Calu3 (cell line): ENCODE data around the gene PROCR. TPM values are rescaled to one million over a fixed set of nuclear protein-coding genes. Genes with fewer than 3 reads are reported as not detected.
"Not testable (repeated sequence)": the region's sequence is repeated elsewhere in the genome, so short reads cannot be mapped to it uniquely, and the experiment has no call there.

Experiments used
- BruUV-seq: library from RNA; stranded (reverse); fragments of 400-500 nt; replicated peaks from 2 replicates; lab custom pipeline; 2021; lab: Mats Ljungman, UMichigan
- CTCF ChIA-PET: fragments of 300-600 bp; sonication (Branson Sonifier 250); formaldehyde crosslinking; loops from one replicate; lab custom pipeline; 2022; ENCODE audit warnings: antibody characterized with exemption; lab: Charles Lee
- DNase-seq: peaks from one replicate; pipeline ENCODE4 v3.0.0; 2022
- H3K27ac Mint-ChIP-seq: one replicate; pipeline ENCODE4 v1.8.0; 2022; ENCODE audit warnings: mixed read lengths; ENCODE audit not compliant: unreplicated experiment
- H3K27me3 Mint-ChIP-seq: one replicate; pipeline ENCODE4 v1.8.0; 2022; ENCODE audit warnings: mixed read lengths; ENCODE audit not compliant: unreplicated experiment
- H3K36me3 Mint-ChIP-seq: one replicate; pipeline ENCODE4 v1.8.0; 2022; ENCODE audit warnings: mild to moderate bottlenecking, moderate library complexity, mixed read lengths; ENCODE audit not compliant: insufficient read depth, unreplicated experiment
- H3K4me1 Mint-ChIP-seq: one replicate; pipeline ENCODE4 v1.8.0; 2022; ENCODE audit warnings: mild to moderate bottlenecking, low read depth, mixed read lengths; ENCODE audit not compliant: unreplicated experiment
- H3K4me3 Mint-ChIP-seq: one replicate; pipeline ENCODE4 v1.8.0; 2022; ENCODE audit warnings: mild to moderate bottlenecking, low read depth, moderate library complexity, mixed read lengths; ENCODE audit not compliant: unreplicated experiment
- H3K9me3 Mint-ChIP-seq: one replicate; pipeline ENCODE4 v1.8.0; 2022; ENCODE audit warnings: low read depth, mixed read lengths; ENCODE audit not compliant: unreplicated experiment
- intact Hi-C: fragments of 100-400 bp; cut with micrococcal nuclease; formaldehyde crosslinking; loops from one replicate; pipeline ENCODE4 v1.10.0; 2022; ENCODE audit not compliant: unreplicated experiment
- total RNA-seq: library from RNA; stranded (reverse); gene quantifications from 2 replicates; pipeline ENCODE4 v1.2.3, GENCODE V29; 2022
- TF ChIP-seq, protein P1 (sequence below): fragments of 200-600 bp; IDR thresholded peaks from one replicate; pipeline ENCODE4 v1.8.0; 2022; ENCODE audit warnings: antibody characterized with exemption; ENCODE audit not compliant: unreplicated experiment

The PROCR gene
- total RNA-seq, 1 experiment from 2014 or later, result 9.7 TPM

DNA sequence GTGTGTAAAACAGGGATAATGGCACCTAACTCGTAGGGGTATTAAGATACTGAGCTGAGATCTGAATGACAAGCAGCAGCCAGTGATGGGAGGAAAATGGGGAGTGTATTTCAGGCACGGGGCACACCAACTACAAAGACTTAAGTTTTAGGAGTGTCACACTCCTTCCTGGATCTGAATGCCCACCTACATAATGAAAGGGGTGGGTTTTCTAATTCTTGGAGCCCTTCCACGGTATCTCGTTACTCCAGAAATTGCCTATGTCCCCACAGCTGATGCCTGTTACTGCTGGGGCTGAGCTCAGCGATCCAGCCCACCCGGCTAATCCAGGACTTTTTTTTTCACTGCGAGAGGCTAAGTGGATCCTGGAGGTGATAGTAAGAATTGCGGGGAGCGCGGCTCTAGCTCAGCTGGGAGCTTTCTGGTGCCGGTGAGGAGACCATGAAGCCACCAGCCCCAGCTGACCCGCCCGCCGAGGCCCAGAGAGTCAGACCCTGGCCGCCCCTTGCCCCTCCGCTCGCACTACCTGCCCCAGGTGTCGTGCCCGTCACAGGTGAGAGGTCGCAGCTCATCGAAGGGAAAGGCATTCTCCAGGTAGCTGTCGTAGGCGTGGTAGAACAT, 25.5 kb upstream of the PROCR start:
- peaks cover 25% of the 10 kb centered on the region for H3K4me1 Mint-ChIP-seq
- intact Hi-C loops, result loop anchor here (5.0 kb wide), 1 partner anchor 314 kb away; no protein-coding TSS in a partner anchor
- H3K9me3 Mint-ChIP-seq, result no peaks in the 10 kb centered on the region
- H3K36me3 Mint-ChIP-seq, result peaks cover 33% of the 10 kb centered on the region
- TF ChIP-seq, protein P1, sequence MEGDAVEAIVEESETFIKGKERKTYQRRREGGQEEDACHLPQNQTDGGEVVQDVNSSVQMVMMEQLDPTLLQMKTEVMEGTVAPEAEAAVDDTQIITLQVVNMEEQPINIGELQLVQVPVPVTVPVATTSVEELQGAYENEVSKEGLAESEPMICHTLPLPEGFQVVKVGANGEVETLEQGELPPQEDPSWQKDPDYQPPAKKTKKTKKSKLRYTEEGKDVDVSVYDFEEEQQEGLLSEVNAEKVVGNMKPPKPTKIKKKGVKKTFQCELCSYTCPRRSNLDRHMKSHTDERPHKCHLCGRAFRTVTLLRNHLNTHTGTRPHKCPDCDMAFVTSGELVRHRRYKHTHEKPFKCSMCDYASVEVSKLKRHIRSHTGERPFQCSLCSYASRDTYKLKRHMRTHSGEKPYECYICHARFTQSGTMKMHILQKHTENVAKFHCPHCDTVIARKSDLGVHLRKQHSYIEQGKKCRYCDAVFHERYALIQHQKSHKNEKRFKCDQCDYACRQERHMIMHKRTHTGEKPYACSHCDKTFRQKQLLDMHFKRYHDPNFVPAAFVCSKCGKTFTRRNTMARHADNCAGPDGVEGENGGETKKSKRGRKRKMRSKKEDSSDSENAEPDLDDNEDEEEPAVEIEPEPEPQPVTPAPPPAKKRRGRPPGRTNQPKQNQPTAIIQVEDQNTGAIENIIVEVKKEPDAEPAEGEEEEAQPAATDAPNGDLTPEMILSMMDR, result no peak
- H3K4me3 Mint-ChIP-seq, result peak overlapping the region; percentile 87
- peak overlapping the region; percentile 78 for H3K27ac Mint-ChIP-seq
- CTCF ChIA-PET, result interaction anchor here (0.6 to 3.5 kb wide), 17 partner anchors 43 to 376 kb away, joined by 3 to 85 read pairs (median 5); partner anchors contain the start of genes MMP24 and MMP24OS
- peak; percentile 21 for DNase-seq
- no peaks in the 10 kb centered on the region for H3K27me3 Mint-ChIP-seq
- no TSS peak for BruUV-seq

DNA sequence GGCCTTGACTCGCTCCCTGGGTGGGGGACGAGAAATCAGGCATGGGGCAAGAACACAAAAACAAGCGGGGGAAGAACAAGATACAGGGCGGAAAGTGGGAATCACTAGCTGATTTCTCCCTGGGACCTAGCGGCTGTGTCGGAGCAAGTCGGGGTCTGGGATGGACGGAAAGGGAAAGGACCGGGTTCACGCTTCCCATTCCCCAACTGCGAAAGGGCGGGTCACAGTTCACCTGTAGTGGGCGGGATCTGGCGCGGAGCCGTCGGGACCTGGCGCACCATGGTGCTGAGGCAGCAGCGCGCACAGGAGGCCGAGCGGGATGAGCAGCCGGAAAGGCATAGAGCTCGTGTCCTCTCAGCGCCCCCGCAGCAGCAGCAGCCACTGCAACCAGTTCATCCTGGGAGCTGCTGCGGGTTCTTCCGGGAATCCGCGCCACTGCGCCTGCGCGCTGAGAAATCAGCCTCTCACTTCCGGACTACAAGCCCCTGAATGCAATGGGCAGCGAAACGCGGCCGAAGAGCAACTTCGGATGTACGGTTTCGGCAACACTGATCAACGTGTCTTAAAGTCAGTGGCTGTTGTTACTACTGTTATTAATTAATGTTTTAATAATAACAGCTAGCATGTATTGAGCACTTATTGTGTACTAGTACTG, 24.8 kb upstream of the PROCR start, which contains the start of gene EDEM2:
TSS of gene EDEM2 (minus strand) at position 417 of the 655 bp plus-strand sequence. CDS start at position 339, 78 bp downstream.
- peaks cover 33% of the 10 kb centered on the region for H3K36me3 Mint-ChIP-seq
- BruUV-seq, result no TSS peak
- TF ChIP-seq, protein P1, result no peak
- no peaks in the 10 kb centered on the region for H3K9me3 Mint-ChIP-seq
- peak within 1 kb of the TSS; percentile 87 for H3K4me3 Mint-ChIP-seq
- peak; percentile 98 for DNase-seq
- intact Hi-C loops, result loop anchor here (5.0 kb wide), 1 partner anchor 315 kb away; no protein-coding TSS in a partner anchor
- no peaks in the 10 kb centered on the region for H3K27me3 Mint-ChIP-seq
- H3K27ac Mint-ChIP-seq, result peak within 1 kb of the TSS; percentile 78
- peaks cover 25% of the 10 kb centered on the region for H3K4me1 Mint-ChIP-seq
- CTCF ChIA-PET, result interaction anchor here (0.6 to 3.5 kb wide), 18 partner anchors 8 to 300 kb away, joined by 3 to 85 read pairs (median 4); partner anchors contain the start of genes MMP24 and MMP24OS

DNA sequence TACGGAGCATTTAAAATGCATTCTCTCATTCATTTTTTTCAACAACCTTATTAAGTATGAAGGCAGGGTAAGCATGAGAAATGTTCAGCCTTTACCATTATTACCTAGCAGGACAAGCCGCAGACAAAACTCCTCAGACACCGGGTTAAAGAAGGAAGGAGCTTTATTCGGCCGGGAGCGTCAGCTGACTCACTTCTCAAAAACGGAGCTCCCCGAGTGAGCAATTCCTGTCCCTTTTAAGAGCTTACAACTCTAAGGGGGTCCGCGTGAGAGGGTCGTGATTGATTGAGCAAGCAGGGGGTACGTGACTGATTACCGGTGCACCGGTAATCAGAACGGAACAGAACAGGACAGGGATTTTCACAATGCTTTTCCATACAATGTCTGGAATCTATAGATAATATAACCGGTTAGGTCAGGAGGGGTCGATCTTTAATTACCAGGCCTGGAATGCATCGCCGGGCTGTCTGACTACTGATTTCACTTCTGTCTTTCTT, 24.2 kb upstream of the PROCR start:
- not testable (repeated sequence) for H3K9me3 Mint-ChIP-seq, H3K27me3 Mint-ChIP-seq
- peak; percentile 33 for DNase-seq
- peaks cover 25% of the 10 kb centered on the region for H3K4me1 Mint-ChIP-seq
- CTCF ChIA-PET, result interaction anchor here (0.6 to 3.5 kb wide), 14 partner anchors 8 to 300 kb away, joined by 3 to 85 read pairs (median 4); partner anchors contain the start of genes MMP24 and MMP24OS
- intact Hi-C loops, result loop anchor here (5.0 kb wide), 1 partner anchor 315 kb away; no protein-coding TSS in a partner anchor
- H3K36me3 Mint-ChIP-seq, result peaks cover 33% of the 10 kb centered on the region
- peak overlapping the region; percentile 87 for H3K4me3 Mint-ChIP-seq
- peak overlapping the region; percentile 78 for H3K27ac Mint-ChIP-seq
- TSS peak; percentile 63 for BruUV-seq

DNA sequence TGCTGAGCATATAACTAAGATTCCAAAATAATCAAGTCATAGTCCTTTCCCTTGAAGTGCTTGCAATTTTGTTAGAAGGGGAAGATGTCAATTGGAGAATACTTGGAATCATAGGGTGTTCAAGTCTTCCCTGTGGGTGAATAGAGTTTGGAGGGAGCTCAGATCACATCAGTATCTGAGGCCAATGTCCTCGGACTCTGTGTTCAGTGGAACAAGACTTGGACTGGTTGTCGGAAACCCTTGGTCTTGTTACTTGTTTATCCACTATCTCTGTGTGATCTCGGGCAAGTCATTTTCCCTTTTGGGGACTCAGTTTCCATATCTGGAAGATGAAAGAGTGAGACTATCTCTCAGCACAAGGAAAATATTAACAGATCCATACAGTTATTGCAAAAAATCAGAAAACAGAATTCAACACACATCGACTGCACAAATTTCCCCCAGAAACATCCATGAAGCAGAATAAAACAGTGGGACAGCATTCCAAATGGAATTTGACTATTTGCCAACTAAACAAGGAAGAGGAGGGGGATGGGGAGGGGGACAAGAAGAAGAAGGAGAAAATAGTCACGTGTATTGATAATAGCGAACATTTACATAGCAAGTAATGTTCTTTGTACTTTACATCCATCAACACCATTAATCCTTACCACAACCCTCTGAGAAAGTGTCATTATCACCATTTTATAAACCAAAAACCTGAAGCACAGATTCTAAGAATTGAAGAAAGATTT, 20.9 kb upstream of the PROCR start:
- Mint-ChIP-seq H3K27ac (no peak overlapping the region), H3K4me1 (peaks cover 15% of the 10 kb centered on the region), H3K4me3 (no peak overlapping the region), H3K36me3 (peaks cover 24% of the 10 kb centered on the region), H3K9me3 (no peaks in the 10 kb centered on the region), H3K27me3 (no peaks in the 10 kb centered on the region)
- intact Hi-C loops, result no loop called here
- CTCF ChIA-PET, result no interaction called here
- TF ChIP-seq, protein P1, result no peak
- DNase-seq, result no peak
- BruUV-seq, result no TSS peak
